Keratinocyte (primary cell): ENCODE measurements around the gene DISC1. TPM values are rescaled to one million over a fixed set of nuclear protein-coding genes. Genes with fewer than 3 reads are reported as not detected.

Experiments used
- DNase-seq: peaks from one replicate; pipeline ENCODE4 v3.0.0-alpha.2; 2011; ENCODE audit warnings: low read depth, missing footprints, low spot score
- FAIRE-seq: peaks from 2 replicates; lab custom pipeline; 2011; peaks lifted over from hg19 to GRCh38; lab: Jason Lieb, UNC
- H2AFZ ChIP-seq: 2 replicates; pipeline ENCODE4 v1.6.0; 2012; ENCODE audit warnings: low read length, control low read depth, inconsistent platforms; ENCODE audit not compliant: control insufficient read depth
- H3K27ac ChIP-seq: 2 replicates; pipeline ENCODE4 v1.5.1; 2011; ENCODE audit warnings: low read length; ENCODE audit not compliant: control insufficient read depth, insufficient read depth
- H3K27me3 ChIP-seq: 3 replicates; pipeline ENCODE4 v1.6.0; 2011; ENCODE audit warnings: low read length; ENCODE audit not compliant: control insufficient read depth, insufficient read depth; ENCODE audit errors: extremely low read depth
- H3K36me3 ChIP-seq, 2 experiments: 2 replicates in 1 of 2; 3 replicates in 1 of 2; pipeline ENCODE4 v1.5.1; 2011; ENCODE audit warnings: low read length in 2 of 2, mild to moderate bottlenecking in 1 of 2; ENCODE audit not compliant: control insufficient read depth in 2 of 2, insufficient read depth in 2 of 2; ENCODE audit errors: extremely low read depth in 1 of 2
- H3K4me1 ChIP-seq: 3 replicates; pipeline ENCODE4 v1.5.1; 2011; ENCODE audit warnings: low read length; ENCODE audit not compliant: control insufficient read depth, insufficient read depth; ENCODE audit errors: extremely low read depth
- H3K4me2 ChIP-seq: 3 replicates; pipeline ENCODE4 v1.6.0; 2011; ENCODE audit warnings: low read depth, low read length; ENCODE audit not compliant: control insufficient read depth, insufficient read depth; ENCODE audit errors: extremely low read depth
- H3K4me3 ChIP-seq, 3 experiments: fragments of 200-600 bp in 1 of 3; sonication (generic) in 1 of 3; 2 replicates in 2 of 3; 3 replicates in 1 of 3; pipeline ENCODE4 v1.5.1; 2011 to 2016; ENCODE audit warnings: low read length in 3 of 3, mild to moderate bottlenecking in 3 of 3, control low read depth in 2 of 3, inconsistent platforms in 1 of 3, low read depth in 1 of 3, mixed read lengths in 1 of 3, mixed run types in 1 of 3, moderate library complexity in 1 of 3; ENCODE audit not compliant: control insufficient read depth in 2 of 3, insufficient read depth in 2 of 3; ENCODE audit errors: extremely low read depth in 1 of 3
- H3K79me2 ChIP-seq: 2 replicates; pipeline ENCODE4 v1.6.0; 2012; ENCODE audit warnings: low read length; ENCODE audit not compliant: control insufficient read depth, insufficient read depth
- H3K9ac ChIP-seq: 3 replicates; pipeline ENCODE4 v1.6.0; 2011; ENCODE audit warnings: low read length; ENCODE audit not compliant: control insufficient read depth, insufficient read depth; ENCODE audit errors: extremely low read depth
- H3K9me1 ChIP-seq: 3 replicates; pipeline ENCODE4 v1.6.0; 2011; ENCODE audit warnings: low read length; ENCODE audit not compliant: control insufficient read depth, insufficient read depth; ENCODE audit errors: extremely low read depth
- H3K9me3 ChIP-seq: 2 replicates; pipeline ENCODE4 v1.5.1; 2012; ENCODE audit warnings: low read depth, low read length; ENCODE audit not compliant: control insufficient read depth
- H4K20me1 ChIP-seq: 3 replicates; pipeline ENCODE4 v1.6.0; 2011; ENCODE audit warnings: low read length; ENCODE audit not compliant: control insufficient read depth, insufficient read depth; ENCODE audit errors: extremely low read depth
- EZH2 ChIP-seq: IDR thresholded peaks from one replicate; pipeline ENCODE4 v1.6.1; 2012; ENCODE audit warnings: inconsistent platforms, mild to moderate bottlenecking, low read length, moderate library complexity
- dilution Hi-C: fragments of 300-500 bp; cut with MboI; formaldehyde crosslinking; loops from one replicate; pipeline ENCODE4 v1.7.0; 2020; ENCODE audit warnings: low sequenced_read_pairs; ENCODE audit not compliant: extremely low pct_ligation_motif_present
- polyA plus RNA-seq, 5 experiments: library from polyadenylated mRNA; depleted of rRNA in 3 of 5; stranded (reverse) in 3 of 5; stranded (forward) in 1 of 5; unstranded in 1 of 5; fragments of >200 nt; gene quantifications; 1 replicate in 1 of 5; 2 replicates in 3 of 5; 3 replicates in 1 of 5; pipeline versions ENCODE4 v1.2.1 to v1.2.3, GENCODE V29; 2011 to 2012; ENCODE audit warnings: missing spikeins in 2 of 5, low read depth in 1 of 5, low replicate concordance in 1 of 5
- TF ChIP-seq, protein P1 (sequence below), 3 experiments: IDR thresholded peaks in 1 of 3; conservative IDR thresholded peaks in 1 of 3; optimal IDR thresholded peaks in 1 of 3; 2 replicates in 2 of 3; 3 replicates in 1 of 3; pipeline versions ENCODE3 to v1.5.1; 2011; ENCODE audit warnings: low read length in 3 of 3, mild to moderate bottlenecking in 3 of 3, moderate library complexity in 2 of 3, control low read depth in 1 of 3, inconsistent platforms in 1 of 3; ENCODE audit not compliant: insufficient read depth in 2 of 3; ENCODE audit errors: extremely low read depth in 1 of 3

DISC1 gene
- polyA plus RNA-seq, 1 donor (not counting 4 experiments of a cell fraction or from before 2014, with no cell fraction given): 0.47 TPM

DNA sequence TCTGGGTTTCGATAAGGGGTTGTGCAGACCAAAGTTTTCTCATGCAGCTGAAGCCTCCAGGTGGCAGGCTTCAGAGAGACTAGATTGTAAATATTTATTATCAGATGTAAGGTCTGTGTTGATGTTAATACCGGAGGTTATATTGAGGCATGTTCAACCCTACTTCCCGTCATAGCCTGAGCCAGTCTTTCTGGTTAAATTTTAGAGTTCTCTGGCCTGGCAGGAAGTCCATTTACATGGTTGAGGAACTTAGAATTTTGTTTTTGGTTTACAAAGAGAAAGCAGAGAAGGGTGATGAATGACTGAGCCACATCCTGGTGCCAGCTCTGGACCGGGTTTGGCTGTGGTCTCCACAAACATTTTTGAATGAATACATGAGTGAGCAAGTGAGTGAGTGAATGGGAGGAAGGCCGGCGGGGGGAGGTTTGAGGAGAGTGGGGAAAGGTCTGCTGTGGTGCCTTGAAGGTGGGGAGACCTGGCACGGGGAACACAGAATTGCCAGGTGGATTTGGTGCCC lies 218.5 kb downstream of the DISC1 start:
- Histone ChIP-seq H3K9ac (no peak overlapping the region), H3K4me1 (no peaks in the 10 kb centered on the region), H3K4me3 (no peak overlapping the region), H2AFZ (no peak overlapping the region), H3K4me2 (no peak overlapping the region), H3K9me1 (no peaks in the 10 kb centered on the region), H3K9me3 (no peaks in the 10 kb centered on the region), H3K79me2 (no peaks in the 10 kb centered on the region), H3K27ac (no peak overlapping the region), H3K27me3 (no peaks in the 10 kb centered on the region), H3K36me3 (no peaks in the 10 kb centered on the region), H4K20me1 (no peaks in the 10 kb centered on the region)
- no peak for DNase-seq
- dilution Hi-C loops: no loop called here
- TF ChIP-seq EZH2: no peak
- TF ChIP-seq, protein P1, sequence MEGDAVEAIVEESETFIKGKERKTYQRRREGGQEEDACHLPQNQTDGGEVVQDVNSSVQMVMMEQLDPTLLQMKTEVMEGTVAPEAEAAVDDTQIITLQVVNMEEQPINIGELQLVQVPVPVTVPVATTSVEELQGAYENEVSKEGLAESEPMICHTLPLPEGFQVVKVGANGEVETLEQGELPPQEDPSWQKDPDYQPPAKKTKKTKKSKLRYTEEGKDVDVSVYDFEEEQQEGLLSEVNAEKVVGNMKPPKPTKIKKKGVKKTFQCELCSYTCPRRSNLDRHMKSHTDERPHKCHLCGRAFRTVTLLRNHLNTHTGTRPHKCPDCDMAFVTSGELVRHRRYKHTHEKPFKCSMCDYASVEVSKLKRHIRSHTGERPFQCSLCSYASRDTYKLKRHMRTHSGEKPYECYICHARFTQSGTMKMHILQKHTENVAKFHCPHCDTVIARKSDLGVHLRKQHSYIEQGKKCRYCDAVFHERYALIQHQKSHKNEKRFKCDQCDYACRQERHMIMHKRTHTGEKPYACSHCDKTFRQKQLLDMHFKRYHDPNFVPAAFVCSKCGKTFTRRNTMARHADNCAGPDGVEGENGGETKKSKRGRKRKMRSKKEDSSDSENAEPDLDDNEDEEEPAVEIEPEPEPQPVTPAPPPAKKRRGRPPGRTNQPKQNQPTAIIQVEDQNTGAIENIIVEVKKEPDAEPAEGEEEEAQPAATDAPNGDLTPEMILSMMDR (optimal IDR thresholded peaks at IDR 0.05 in 1 of 3, IDR thresholded peaks at IDR 0.05 in 1 of 3, conservative IDR thresholded peaks at IDR 0.05 in 1 of 3; ENCODE audit: extremely low read depth in 1 of 3, insufficient read depth in 2 of 3, low read length in 3 of 3): no peak
- no peak for FAIRE-seq

DNA sequence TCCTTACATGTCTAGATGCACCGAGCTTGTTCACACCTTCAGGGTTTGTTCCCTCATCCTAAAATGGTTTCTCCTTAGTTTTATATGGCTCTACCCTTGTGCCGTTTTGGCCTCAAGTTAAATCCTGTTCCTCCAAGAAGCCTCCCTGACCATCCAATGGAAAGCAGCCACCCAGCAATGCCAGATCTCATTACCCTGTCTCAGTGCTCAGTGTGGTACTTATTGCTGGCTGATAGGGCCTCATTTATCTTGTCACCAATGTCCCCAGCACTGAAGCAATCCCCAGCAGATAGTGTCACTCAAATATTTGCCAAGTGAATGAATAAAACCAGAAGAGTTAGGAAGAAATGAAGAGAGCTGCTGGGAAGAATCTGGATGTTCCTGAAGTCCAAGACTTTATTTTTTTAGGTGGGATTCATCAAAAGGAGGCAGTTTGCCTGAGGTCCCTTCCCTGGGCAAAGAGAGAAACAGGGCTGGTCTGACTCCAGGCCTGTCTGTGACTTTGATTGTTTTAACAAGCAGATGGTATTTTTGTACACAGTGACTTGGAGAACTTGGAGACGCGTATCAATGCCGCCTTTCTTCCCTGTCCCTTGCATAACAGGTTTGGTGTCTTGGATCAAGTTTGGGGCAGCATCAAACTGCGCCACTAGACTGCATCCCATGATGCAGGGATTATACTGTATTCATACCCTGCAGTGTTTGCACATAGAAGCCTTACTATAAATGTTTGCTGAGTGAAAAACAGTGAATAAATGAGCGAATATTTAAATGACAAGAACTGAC lies 221.2 kb downstream of the DISC1 start:
- FAIRE-seq (no peak), DNase-seq (no peak)
- Histone ChIP-seq H3K9me1 (no peaks in the 10 kb centered on the region), H3K36me3 (no peaks in the 10 kb centered on the region), H3K4me3 (no peak overlapping the region), H3K4me1 (no peaks in the 10 kb centered on the region), H4K20me1 (no peaks in the 10 kb centered on the region), H3K9me3 (no peaks in the 10 kb centered on the region), H3K79me2 (no peaks in the 10 kb centered on the region), H2AFZ (no peak overlapping the region), H3K27me3 (no peaks in the 10 kb centered on the region), H3K4me2 (no peak overlapping the region), H3K9ac (no peak overlapping the region), H3K27ac (no peak overlapping the region)
- dilution Hi-C loops: no loop called here
- no peak for TF ChIP-seq EZH2
- TF ChIP-seq, protein P1 (optimal IDR thresholded peaks at IDR 0.05 in 1 of 3, IDR thresholded peaks at IDR 0.05 in 1 of 3, conservative IDR thresholded peaks at IDR 0.05 in 1 of 3; ENCODE audit: extremely low read depth in 1 of 3, insufficient read depth in 2 of 3, low read length in 3 of 3): no peak
